HUES6 (cell line): ENCODE results near the gene NMD3.

Experiments
- H3K27ac ChIP-seq: 2 replicates; pipeline ENCODE4 v1.7.0; 2013; ENCODE audit warnings: low read depth, mild to moderate bottlenecking, low read length, inconsistent platforms
- H3K27me3 ChIP-seq: 2 replicates; pipeline ENCODE4 v1.6.1; 2013; ENCODE audit warnings: low read length; ENCODE audit not compliant: control insufficient read depth, insufficient read depth
- H3K36me3 ChIP-seq: 2 replicates; pipeline ENCODE4 v1.6.1; 2013; ENCODE audit warnings: low read length; ENCODE audit not compliant: control insufficient read depth, insufficient read depth
- H3K4me1 ChIP-seq: 2 replicates; pipeline ENCODE4 v1.6.1; 2013; ENCODE audit warnings: low read length; ENCODE audit not compliant: control insufficient read depth, insufficient read depth
- H3K4me3 ChIP-seq: 2 replicates; pipeline ENCODE4 v1.5.1; 2013; ENCODE audit warnings: low read depth, low read length
- H3K9ac ChIP-seq: one replicate; pipeline ENCODE4 v1.6.1; 2013; ENCODE audit warnings: mild to moderate bottlenecking, low read length
- H3K9me3 ChIP-seq: 2 replicates; pipeline ENCODE4 v1.6.1; 2013; ENCODE audit warnings: low read depth, low read length; ENCODE audit not compliant: control insufficient read depth, insufficient read depth

Gene NMD3

DNA sequence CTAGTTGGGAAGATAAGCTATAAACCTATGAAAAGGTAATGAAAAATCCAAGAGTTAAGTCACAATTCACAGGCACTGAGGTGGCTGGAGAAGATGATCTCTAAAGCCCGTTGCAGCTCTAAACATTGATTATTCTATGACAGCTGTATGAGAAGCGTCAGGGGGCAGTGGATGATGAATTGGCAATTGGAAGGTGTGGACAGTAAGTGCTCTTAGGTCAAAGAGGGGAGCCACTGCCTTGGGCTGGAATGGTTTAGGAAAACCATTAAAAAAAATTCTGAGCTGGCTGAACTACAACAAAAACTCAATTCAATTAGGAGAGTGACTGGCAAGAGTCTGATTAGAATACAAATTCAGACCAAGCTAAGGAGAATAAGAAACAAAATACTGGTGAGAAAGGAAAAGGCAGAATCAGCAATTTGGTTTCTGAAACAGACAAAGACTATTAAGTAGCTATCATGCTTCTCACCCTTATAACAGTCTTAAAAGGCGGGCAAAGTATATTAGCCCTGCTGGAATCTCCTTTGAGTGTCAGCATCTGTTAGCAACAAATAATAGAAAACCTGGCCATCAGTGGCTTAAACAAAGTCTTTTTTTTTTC is 8.8 kb upstream of the NMD3 start:
- H3K9ac ChIP-seq: no peak overlapping the region
- no peak overlapping the region for H3K27ac ChIP-seq
- H3K4me3 ChIP-seq: no peak overlapping the region
- H3K9me3 ChIP-seq: no peaks in the 10 kb centered on the region
- no peaks in the 10 kb centered on the region for H3K36me3 ChIP-seq
- no peaks in the 10 kb centered on the region for H3K27me3 ChIP-seq
- peaks cover 4% of the 10 kb centered on the region for H3K4me1 ChIP-seq

DNA sequence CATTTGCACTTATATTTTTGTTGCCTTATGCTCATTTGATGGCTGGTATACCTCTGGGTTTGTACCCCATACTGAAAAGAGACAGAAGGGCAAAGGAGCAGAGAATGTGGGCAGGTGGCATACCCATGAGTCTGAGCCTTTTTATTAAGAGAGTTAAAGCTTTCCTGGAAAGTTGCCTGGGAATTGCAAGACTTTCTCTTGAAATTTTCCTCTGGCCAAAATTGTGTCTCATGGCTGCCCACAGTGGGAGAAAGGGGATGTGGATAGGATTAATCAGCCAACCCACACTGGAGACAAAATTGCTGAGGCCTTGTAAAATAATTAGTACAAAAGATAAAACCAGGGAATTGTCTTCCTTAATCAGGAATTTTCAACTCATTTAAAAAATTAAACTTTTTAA is 8.2 kb upstream of the NMD3 start:
- no peaks in the 10 kb centered on the region for H3K27me3 ChIP-seq
- no peaks in the 10 kb centered on the region for H3K36me3 ChIP-seq
- H3K9me3 ChIP-seq: no peaks in the 10 kb centered on the region
- H3K27ac ChIP-seq: no peak overlapping the region
- H3K4me1 ChIP-seq: peaks cover 4% of the 10 kb centered on the region
- H3K4me3 ChIP-seq: no peak overlapping the region
- no peak overlapping the region for H3K9ac ChIP-seq

DNA sequence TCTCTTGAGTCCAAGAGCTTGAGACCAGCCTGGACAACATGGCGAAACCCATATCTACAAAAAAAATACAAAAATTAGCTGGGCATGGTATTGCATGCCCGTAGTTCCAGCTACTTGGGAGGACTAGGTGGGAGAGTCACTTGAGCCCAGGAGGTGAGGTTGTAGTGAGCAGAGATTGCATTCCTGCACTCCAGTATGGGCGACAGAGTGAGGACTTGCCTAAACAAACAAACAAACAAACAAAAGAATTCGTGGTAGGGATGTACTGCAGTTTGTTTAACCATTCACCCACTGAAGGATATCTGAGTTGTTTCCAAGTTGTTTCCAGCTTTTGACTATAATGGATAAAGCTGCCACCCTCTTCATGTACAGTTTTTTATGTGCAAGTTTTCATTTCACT is 7.5 kb upstream of the NMD3 start:
- Histone ChIP-seq H3K4me3 (no peak overlapping the region), H3K4me1 (peaks cover 4% of the 10 kb centered on the region), H3K27me3 (no peaks in the 10 kb centered on the region), H3K9ac (no peak overlapping the region), H3K36me3 (no peaks in the 10 kb centered on the region), H3K9me3 (no peaks in the 10 kb centered on the region), H3K27ac (no peak overlapping the region)

DNA sequence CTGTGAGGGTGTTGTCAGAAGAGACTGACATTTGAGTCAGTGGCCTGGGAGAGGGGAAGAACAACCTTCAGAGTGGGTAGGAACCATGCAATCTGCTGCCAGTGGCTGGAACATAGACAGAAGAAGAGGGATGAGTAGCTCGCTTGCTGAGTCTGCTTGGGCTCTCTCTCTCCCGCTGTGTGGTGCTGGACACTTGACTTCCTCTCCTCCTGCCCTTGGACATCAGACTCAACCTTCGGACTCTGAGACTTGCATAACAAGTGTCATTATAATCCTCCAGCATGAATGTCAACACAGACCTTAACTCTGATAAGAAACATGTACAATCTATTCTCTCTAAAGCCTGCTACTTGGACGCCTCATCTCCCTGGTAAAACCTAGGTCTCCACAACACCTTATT is 5.9 kb upstream of the NMD3 start:
- H3K27ac ChIP-seq: no peak overlapping the region
- H3K27me3 ChIP-seq: no peaks in the 10 kb centered on the region
- H3K4me3 ChIP-seq: no peak overlapping the region
- no peaks in the 10 kb centered on the region for H3K9me3 ChIP-seq
- peaks cover 4% of the 10 kb centered on the region for H3K4me1 ChIP-seq
- no peak overlapping the region for H3K9ac ChIP-seq
- no peaks in the 10 kb centered on the region for H3K36me3 ChIP-seq

DNA sequence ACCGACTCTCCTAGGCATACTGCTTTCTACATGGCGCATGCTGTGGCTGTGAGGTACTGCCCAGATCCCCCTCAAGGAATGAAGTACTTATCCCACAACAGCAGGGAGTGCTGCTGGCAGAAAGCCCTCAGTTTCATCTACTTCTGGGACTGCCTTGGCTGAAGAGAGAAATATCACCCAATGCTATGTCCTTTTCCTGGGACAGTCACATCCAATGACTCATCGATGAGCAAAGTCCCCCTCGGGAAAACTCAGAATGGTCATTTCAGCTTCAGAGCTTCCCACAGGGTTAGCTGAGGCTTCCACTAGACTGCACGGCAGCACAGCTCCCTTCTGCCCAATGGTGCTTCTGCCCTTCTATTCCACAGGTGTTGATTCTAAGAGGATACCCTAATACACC is 3.6 kb upstream of the NMD3 start:
- H3K36me3 ChIP-seq: no peaks in the 10 kb centered on the region
- H3K27me3 ChIP-seq: no peaks in the 10 kb centered on the region
- no peak overlapping the region for H3K4me3 ChIP-seq
- peaks cover 5% of the 10 kb centered on the region for H3K4me1 ChIP-seq
- H3K9me3 ChIP-seq: no peaks in the 10 kb centered on the region
- no peak overlapping the region for H3K27ac ChIP-seq
- no peak overlapping the region for H3K9ac ChIP-seq

DNA sequence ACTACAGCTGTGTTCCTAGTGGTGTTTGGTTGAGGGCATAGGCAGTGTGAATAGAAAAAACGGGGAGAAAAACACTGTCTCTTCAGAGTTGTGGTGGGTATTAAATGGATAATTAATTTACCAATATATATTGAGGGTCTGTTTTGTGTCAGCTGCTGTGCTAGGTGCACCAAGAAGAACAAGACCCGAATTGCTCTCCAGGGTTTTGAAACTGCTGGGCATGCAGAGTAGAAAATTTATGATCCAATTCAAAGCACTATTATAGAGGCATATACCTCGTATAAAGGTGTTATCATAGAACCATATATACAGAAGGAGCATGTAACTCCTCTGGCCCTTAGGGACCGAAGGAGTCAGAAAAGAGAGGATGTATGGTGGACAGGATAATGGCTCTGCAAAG is 1.6 kb upstream of the NMD3 start:
- Histone ChIP-seq H3K4me1 (peaks cover 5% of the 10 kb centered on the region), H3K27ac (no peak overlapping the region), H3K36me3 (peaks cover 4% of the 10 kb centered on the region; the same call in 1 of the 2 replicates), H3K9me3 (no peaks in the 10 kb centered on the region), H3K9ac (no peak overlapping the region), H3K4me3 (no peak overlapping the region), H3K27me3 (no peaks in the 10 kb centered on the region)

DNA sequence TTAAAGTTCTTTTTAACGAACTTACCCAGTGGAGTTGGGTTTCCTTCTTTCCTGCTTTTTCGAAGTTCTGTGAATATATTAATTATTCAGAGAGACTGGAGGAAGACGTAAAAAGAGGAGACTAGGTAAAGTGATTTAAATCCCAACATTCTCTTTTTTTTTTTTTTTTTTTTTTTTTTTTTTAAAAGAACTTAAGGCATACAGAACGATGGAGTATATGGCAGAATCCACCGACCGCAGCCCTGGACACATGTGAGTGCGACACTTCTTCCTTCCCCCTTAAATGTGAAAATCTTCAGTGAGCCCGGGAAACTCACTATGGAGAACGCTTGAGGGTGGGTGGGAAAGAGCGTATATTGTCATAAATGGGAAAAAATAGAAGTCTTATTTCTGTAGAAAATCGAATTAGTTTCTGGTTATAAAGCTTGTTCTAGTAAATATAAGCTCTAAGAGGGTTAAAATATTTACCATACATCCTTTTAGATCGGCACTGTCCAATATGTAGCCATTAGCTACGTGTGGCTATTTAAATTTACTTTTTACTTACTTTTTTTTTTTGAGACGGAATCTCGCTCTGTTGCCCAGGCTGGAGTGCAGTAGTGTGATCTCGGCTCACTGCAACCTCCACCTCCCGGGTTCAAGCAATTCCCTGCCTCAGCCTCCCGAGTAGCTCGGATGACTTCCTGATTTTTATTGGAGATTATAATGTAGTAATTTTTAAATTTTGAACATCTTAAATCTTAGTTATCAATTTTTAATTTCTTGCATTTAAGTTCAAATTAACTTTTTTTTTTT is 892 bp downstream of the NMD3 start:
- H3K27me3 ChIP-seq: no peaks in the 10 kb centered on the region
- H3K9me3 ChIP-seq: no peaks in the 10 kb centered on the region
- H3K4me1 ChIP-seq: peaks cover 5% of the 10 kb centered on the region
- H3K27ac ChIP-seq: no peak overlapping the region
- peak overlapping the region; percentile 92 for H3K9ac ChIP-seq
- H3K36me3 ChIP-seq: peaks cover 27% of the 10 kb centered on the region
- H3K4me3 ChIP-seq: peak overlapping the region; percentile 85

DNA sequence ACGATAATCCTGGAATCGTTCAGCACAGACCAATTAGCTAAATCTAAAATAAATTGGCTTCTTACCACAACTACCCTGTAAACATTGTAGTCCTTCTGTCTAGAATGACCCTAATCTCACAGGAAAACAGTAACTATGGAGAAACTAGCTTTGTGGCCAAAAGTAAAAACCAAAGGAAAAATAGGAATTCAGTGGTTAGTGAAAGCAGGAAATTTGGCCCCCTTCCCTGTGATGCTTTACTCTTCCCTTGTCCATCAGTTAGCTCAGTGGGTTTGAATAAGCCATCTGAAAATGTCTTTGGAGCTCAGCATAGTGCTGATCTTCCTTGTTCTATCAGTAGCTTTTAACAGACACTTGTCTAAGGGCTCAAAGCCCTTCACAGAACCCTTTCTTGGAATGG is 1.6 kb downstream of the NMD3 start:
- Histone ChIP-seq H3K9me3 (no peaks in the 10 kb centered on the region), H3K27me3 (no peaks in the 10 kb centered on the region), H3K9ac (peak overlapping the region; percentile 1), H3K4me3 (peak overlapping the region; percentile 85), H3K27ac (no peak overlapping the region), H3K36me3 (peaks cover 33% of the 10 kb centered on the region), H3K4me1 (peaks cover 5% of the 10 kb centered on the region)

DNA sequence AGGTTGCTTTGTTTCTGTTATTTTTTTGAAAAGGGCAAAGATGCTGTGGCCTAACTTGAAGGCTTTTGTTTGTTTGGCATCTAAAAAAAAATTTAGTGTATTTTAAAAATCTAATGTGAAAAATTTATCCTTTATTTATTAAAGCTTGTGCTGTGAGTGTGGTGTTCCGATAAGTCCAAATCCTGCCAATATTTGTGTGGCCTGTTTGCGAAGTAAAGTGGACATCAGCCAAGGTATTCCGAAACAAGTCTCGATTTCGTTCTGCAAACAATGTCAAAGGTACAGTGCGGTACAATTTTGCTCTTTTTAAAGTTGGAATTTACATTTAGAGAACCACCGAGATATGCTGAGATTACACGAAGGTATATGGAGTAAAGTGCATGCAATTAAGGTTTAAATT is 3.7 kb downstream of the NMD3 start:
- Histone ChIP-seq H3K4me1 (peaks cover 5% of the 10 kb centered on the region), H3K27me3 (no peaks in the 10 kb centered on the region), H3K9ac (no peak overlapping the region), H3K4me3 (no peak overlapping the region), H3K9me3 (no peaks in the 10 kb centered on the region), H3K27ac (no peak overlapping the region), H3K36me3 (peaks cover 53% of the 10 kb centered on the region)

DNA sequence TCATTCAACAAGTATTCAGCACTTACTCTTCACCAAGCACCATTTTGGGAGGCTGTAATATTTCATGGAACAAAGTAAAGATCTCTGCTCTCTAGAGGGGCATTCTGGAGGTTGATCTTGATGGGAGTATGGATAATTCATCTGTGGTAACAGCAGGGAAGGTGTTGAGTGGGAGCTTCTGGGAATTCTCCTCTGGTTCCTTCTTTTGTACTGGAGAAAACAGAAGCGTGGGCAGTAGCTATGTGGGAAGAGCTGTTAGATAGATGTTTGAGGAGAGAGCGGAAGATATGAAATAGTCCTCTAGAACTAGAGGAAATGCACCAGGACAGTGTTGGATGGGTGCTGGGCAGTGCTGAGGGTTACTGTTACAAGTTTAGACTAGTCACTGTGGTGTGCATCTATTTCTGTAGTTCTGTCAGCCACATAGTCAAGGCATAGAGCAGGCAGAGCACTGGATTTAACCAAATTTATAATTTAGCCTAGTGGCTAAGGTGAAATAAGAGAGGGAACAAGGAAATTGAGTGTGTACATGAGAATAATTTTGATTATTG is 9.6 kb downstream of the NMD3 start:
- no peaks in the 10 kb centered on the region for H3K4me1 ChIP-seq

DNA sequence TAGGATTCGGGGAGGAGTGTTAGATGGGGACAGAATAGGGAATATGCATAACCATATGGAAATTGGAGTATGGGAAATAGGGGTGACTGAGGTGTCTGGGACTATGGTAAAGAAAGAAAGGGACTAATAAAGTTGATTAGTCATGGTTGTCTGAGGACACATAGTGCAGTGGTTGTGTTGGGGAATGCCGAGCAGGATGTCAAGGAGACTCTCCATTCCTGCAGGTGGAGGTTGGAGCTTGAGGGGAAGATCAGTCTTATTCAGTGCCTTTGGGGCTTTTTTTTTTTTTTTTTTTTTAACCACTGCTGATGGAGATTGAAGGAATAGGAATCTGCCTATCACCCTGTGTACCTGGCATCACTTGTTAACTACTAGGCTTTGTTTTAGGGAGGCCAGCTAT is 10.8 kb downstream of the NMD3 start:
- no peaks in the 10 kb centered on the region for H3K27me3 ChIP-seq
- H3K4me1 ChIP-seq: no peaks in the 10 kb centered on the region
- H3K4me3 ChIP-seq: no peak overlapping the region
- no peak overlapping the region for H3K27ac ChIP-seq
- no peaks in the 10 kb centered on the region for H3K9me3 ChIP-seq
- no peak overlapping the region for H3K9ac ChIP-seq
- peaks cover 88% of the 10 kb centered on the region for H3K36me3 ChIP-seq

More for the DNA sequence above, 9.6 kb downstream of the NMD3 start:
- H3K9me3 ChIP-seq: no peaks in the 10 kb centered on the region
- no peak overlapping the region for H3K27ac ChIP-seq
- H3K36me3 ChIP-seq: peaks cover 91% of the 10 kb centered on the region
- H3K27me3 ChIP-seq: no peaks in the 10 kb centered on the region
- H3K9ac ChIP-seq: no peak overlapping the region
- no peak overlapping the region for H3K4me3 ChIP-seq
